Tibial nerve (tissue), 4 donors: Measurements from ENCODE around the gene COL4A2.

ENCODE experiments used
- EP300 ChIP-seq, 2 donors: sonication (generic); formaldehyde crosslinking; IDR thresholded peaks; one replicate each; pipeline ENCODE4 v1.6.1; 2017; ENCODE audit warnings: antibody characterized with exemption in 2 of 2, mild to moderate bottlenecking in 1 of 2
- TF ChIP-seq, protein P1 (sequence below), 5 experiments: fragments of 200-600 bp in 3 of 5; fragments of 450-650 bp in 2 of 5; sonication (generic) in 3 of 5; IDR thresholded peaks; one replicate each; pipeline ENCODE4 v1.5.1; 2016 to 2019; ENCODE audit warnings: antibody characterized with exemption in 5 of 5, mild to moderate bottlenecking in 3 of 5, moderate library complexity in 2 of 5

DNA sequence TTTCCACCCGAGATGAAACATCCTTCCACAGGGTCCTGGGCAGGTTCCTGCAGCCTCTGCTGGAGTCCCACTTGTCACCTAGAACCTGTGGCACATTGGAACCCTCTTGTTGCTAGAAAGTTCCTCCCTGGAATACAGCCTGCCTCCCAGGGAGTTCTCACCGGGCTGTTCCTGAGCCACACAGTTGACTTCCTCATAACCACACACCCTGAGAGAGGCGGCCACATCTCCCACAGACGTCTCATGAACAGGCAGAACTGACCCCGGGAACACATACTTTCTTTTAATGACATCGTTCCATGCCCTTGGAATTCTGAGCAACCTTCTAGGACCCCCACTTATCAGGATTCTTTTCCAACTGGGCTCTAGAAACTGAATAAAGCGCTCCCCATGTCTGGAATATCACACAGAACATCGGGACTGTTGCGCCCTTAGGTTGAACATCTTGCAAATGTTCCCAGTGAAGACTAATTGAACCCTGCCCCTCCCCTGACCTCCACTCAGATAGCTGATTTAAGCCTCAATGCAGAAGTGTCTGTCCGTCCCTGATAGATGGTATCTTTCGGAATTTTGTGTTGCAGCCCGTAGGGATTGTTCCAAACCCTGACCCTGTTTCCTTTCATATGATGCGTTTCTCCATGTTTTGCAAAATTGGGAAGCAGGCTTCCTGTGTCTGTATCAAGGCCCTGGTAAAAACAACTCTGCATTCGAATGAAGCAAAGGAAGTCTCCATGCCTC, 163.4 kb downstream of the COL4A2 start:
- TF ChIP-seq, protein P1, sequence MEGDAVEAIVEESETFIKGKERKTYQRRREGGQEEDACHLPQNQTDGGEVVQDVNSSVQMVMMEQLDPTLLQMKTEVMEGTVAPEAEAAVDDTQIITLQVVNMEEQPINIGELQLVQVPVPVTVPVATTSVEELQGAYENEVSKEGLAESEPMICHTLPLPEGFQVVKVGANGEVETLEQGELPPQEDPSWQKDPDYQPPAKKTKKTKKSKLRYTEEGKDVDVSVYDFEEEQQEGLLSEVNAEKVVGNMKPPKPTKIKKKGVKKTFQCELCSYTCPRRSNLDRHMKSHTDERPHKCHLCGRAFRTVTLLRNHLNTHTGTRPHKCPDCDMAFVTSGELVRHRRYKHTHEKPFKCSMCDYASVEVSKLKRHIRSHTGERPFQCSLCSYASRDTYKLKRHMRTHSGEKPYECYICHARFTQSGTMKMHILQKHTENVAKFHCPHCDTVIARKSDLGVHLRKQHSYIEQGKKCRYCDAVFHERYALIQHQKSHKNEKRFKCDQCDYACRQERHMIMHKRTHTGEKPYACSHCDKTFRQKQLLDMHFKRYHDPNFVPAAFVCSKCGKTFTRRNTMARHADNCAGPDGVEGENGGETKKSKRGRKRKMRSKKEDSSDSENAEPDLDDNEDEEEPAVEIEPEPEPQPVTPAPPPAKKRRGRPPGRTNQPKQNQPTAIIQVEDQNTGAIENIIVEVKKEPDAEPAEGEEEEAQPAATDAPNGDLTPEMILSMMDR (IDR thresholded peaks at IDR 0.05), result no peak
- TF ChIP-seq EP300 (IDR thresholded peaks at IDR 0.05), result no peak
